Subcutaneous adipose tissue (tissue), 4 donors: ENCODE measurements around the gene SHISAL2A. TPM values are rescaled to one million over a fixed set of nuclear protein-coding genes. Genes with fewer than 3 reads are reported as not detected.

Experiments used
- CTCF ChIP-seq: fragments of 450-650 bp; IDR thresholded peaks from one replicate; pipeline ENCODE4 v1.5.1; 2016; ENCODE audit warnings: low read depth, mild to moderate bottlenecking, control low read depth, antibody characterized with exemption, moderate library complexity
- total RNA-seq, 4 donors: library from RNA; depleted of rRNA; stranded (reverse); fragments of >200 nt; gene quantifications; one replicate each; pipeline ENCODE4 v1.1.0, GENCODE V29; 2016

SHISAL2A gene
- total RNA-seq, 4 donors from 2014 or later = not detected

- TF ChIP-seq CTCF = no peak
These were observed 29.9 kb upstream of the SHISAL2A start for GRCh38 chr1:52602856-52603600.

GRCh38 chr1:52603630-52604029, 29.3 kb upstream of the SHISAL2A start:
- TF ChIP-seq CTCF = no peak

GRCh38 chr1:52604063-52604770, 28.8 kb upstream of the SHISAL2A start:
- TF ChIP-seq CTCF = no peak

- TF ChIP-seq CTCF = no peak
These were observed 19.2 kb upstream of the SHISAL2A start for GRCh38 chr1:52613636-52614373.

GRCh38 chr1:52614671-52615070, 18.3 kb upstream of the SHISAL2A start:
- no peak for TF ChIP-seq CTCF

GRCh38 chr1:52615489-52616042, 17.4 kb upstream of the SHISAL2A start:
- TF ChIP-seq CTCF = no peak

- no peak for TF ChIP-seq CTCF
These were observed 11.0 kb upstream of the SHISAL2A start for GRCh38 chr1:52621950-52622349.
